Activated CD8-positive, alpha-beta T cell treated with anti-CD3 and anti-CD28 coated beads for 36 hours (primary cell): Measurements from ENCODE around the gene ACTN4. TPM values are rescaled to one million over a fixed set of nuclear protein-coding genes. Genes with fewer than 3 reads are reported as not detected.
A peak's percentile ranks its signal among the peaks of the same experiment; 100 is the strongest.

Source experiments
- ATAC-seq: fragments of 200-7000 bp; cut with Tn5 transposase; one replicate; pipeline ENCODE4 v1.10.0; 2021; ENCODE audit warnings: mild to moderate bottlenecking, moderate library complexity
- CTCF ChIA-PET: fragments of 350-600 bp; sonication (Branson Sonifier 250); formaldehyde crosslinking; loops from one replicate; lab custom pipeline; 2021; ENCODE audit warnings: antibody characterized with exemption; lab: Charles Lee
- POLR2A ChIA-PET: fragments of 350-600 bp; sonication (Branson Sonifier 250); formaldehyde crosslinking; loops from one replicate; lab custom pipeline; 2021; ENCODE audit warnings: antibody characterized with exemption; lab: Charles Lee
- DNase-seq: peaks from one replicate; pipeline ENCODE4 v3.0.0-alpha.2; 2020
- H3K27ac Mint-ChIP-seq: one replicate; pipeline ENCODE4 v1.8.0; 2021; ENCODE audit warnings: mild to moderate bottlenecking, mixed read lengths
- H3K27me3 Mint-ChIP-seq: one replicate; pipeline ENCODE4 v1.8.0; 2021; ENCODE audit warnings: mixed read lengths
- H3K36me3 Mint-ChIP-seq: one replicate; pipeline ENCODE4 v1.8.0; 2021; ENCODE audit warnings: low read depth, mixed read lengths
- H3K4me1 Mint-ChIP-seq: one replicate; pipeline ENCODE4 v1.8.0; 2021; ENCODE audit warnings: low read depth, mixed read lengths
- H3K4me3 Mint-ChIP-seq: one replicate; pipeline ENCODE4 v1.8.0; 2021; ENCODE audit warnings: mild to moderate bottlenecking, moderate library complexity, mixed read lengths
- H3K9me3 Mint-ChIP-seq: one replicate; pipeline ENCODE4 v1.8.0; 2021; ENCODE audit warnings: mixed read lengths
- CTCF ChIP-seq: fragments of 200-600 bp; IDR thresholded peaks from one replicate; pipeline ENCODE4 v1.8.0; 2022; ENCODE audit warnings: antibody characterized with exemption, mild to moderate bottlenecking
- intact Hi-C: fragments of 100-400 bp; cut with micrococcal nuclease; formaldehyde crosslinking; loops from one replicate; pipeline ENCODE4 v1.10.0; 2022
- total RNA-seq, 2 experiments: library from RNA; stranded (reverse); gene quantifications; one replicate each; pipeline ENCODE4 v1.2.3, GENCODE V29; 2021

The ACTN4 gene
- total RNA-seq, 2 experiments from 2014 or later, result 183 to 189 TPM

- intact Hi-C loops, result loop anchor here (10.0 kb wide), 2 partner anchors 107 to 197 kb away; partner anchors contain the start of genes HNRNPL, MRPS12 and SARS2
- Mint-ChIP-seq H3K4me3 (peak overlapping the region; percentile 64), H3K27ac (peak overlapping the region; percentile 57), H3K4me1 (peaks cover 44% of the 10 kb centered on the region), H3K27me3 (peaks cover 4% of the 10 kb centered on the region), H3K9me3 (no peaks in the 10 kb centered on the region), H3K36me3 (no peaks in the 10 kb centered on the region)
- TF ChIP-seq CTCF, result no peak
- CTCF ChIA-PET, result no interaction called here
- DNase-seq (no peak), ATAC-seq (no peak)
- POLR2A ChIA-PET, result interaction anchor here (0.8 kb wide), 1 partner anchor 61 kb away, joined by 4 read pairs; no protein-coding TSS in a partner anchor
Observed at GRCh38 chr19:38737921-38738737, 90.7 kb downstream of the ACTN4 start.

GRCh38 chr19:38739440-38740256 lies 92.2 kb downstream of the ACTN4 start:
- Mint-ChIP-seq H3K9me3 (no peaks in the 10 kb centered on the region), H3K4me1 (peaks cover 30% of the 10 kb centered on the region), H3K36me3 (no peaks in the 10 kb centered on the region), H3K27me3 (peaks cover 4% of the 10 kb centered on the region), H3K27ac (no peak overlapping the region), H3K4me3 (no peak overlapping the region)
- intact Hi-C loops, result loop anchor here (10.0 kb wide), 2 partner anchors 105 to 195 kb away; partner anchors contain the start of genes HNRNPL, MRPS12 and SARS2
- TF ChIP-seq CTCF, result no peak
- peak; percentile 67 for DNase-seq
- peak; percentile 11 for ATAC-seq
- CTCF ChIA-PET, result interaction anchor here (1.0 kb wide), 1 partner anchor 10 kb away, joined by 3 read pairs; no protein-coding TSS in a partner anchor
- POLR2A ChIA-PET, result no interaction called here

- Mint-ChIP-seq H3K27ac (no peak overlapping the region), H3K27me3 (peaks cover 4% of the 10 kb centered on the region), H3K9me3 (no peaks in the 10 kb centered on the region), H3K4me1 (peaks cover 24% of the 10 kb centered on the region), H3K36me3 (no peaks in the 10 kb centered on the region), H3K4me3 (no peak overlapping the region)
- ChIA-PET POLR2A (interaction anchor here (0.5 kb wide), 1 partner anchor 10 kb away, joined by 3 read pairs; no protein-coding TSS in a partner anchor), CTCF (no interaction called here)
- no peak for TF ChIP-seq CTCF
- intact Hi-C loops, result no loop called here
- ATAC-seq (no peak), DNase-seq (no peak)
Observed at GRCh38 chr19:38740257-38740592, 92.8 kb downstream of the ACTN4 start.

- Mint-ChIP-seq H3K4me3 (no peak overlapping the region), H3K4me1 (peaks cover 22% of the 10 kb centered on the region), H3K36me3 (no peaks in the 10 kb centered on the region), H3K27ac (no peak overlapping the region), H3K27me3 (peaks cover 4% of the 10 kb centered on the region), H3K9me3 (no peaks in the 10 kb centered on the region)
- intact Hi-C loops, result no loop called here
- TF ChIP-seq CTCF, result no peak
- no peak for DNase-seq
- CTCF ChIA-PET, result no interaction called here
- POLR2A ChIA-PET, result interaction anchor here (0.5 kb wide), 1 partner anchor 9 kb away, joined by 3 read pairs; no protein-coding TSS in a partner anchor
- ATAC-seq, result no peak
Observed at GRCh38 chr19:38740932-38741331, 93.5 kb downstream of the ACTN4 start.
